OCI-LY3 (cell line): Measurements from ENCODE around the gene PMM1.
A peak's percentile ranks its signal among the peaks of the same experiment; 100 is the strongest.

Source experiments
- H2AFZ ChIP-seq: fragments of 200-600, 300-600 bp; shearing (Covaris generic); 2 replicates; pipeline ENCODE4 v1.6.0; 2014; ENCODE audit warnings: antibody characterized with exemption, low read depth, low read length
- H3K27ac ChIP-seq: fragments of 200-600, 300-600 bp; sonication (generic); 2 replicates; pipeline ENCODE4 v1.5.1; 2014; ENCODE audit warnings: mild to moderate bottlenecking, low read length, moderate library complexity, mixed read lengths
- H3K27me3 ChIP-seq: fragments of 200-600, 300-600 bp; sonication (generic); 2 replicates; pipeline ENCODE4 v1.6.1; 2014; ENCODE audit warnings: low read depth, low read length, mixed read lengths
- H3K36me3 ChIP-seq: fragments of 200-600, 300-600 bp; sonication (generic); replicated peaks from 2 replicates; pipeline ENCODE3; 2014; ENCODE audit warnings: low read depth, low read length, mixed read lengths
- H3K4me1 ChIP-seq: fragments of 300-600, 200-600 bp; sonication (generic); 2 replicates; pipeline ENCODE4 v1.6.1; 2014; ENCODE audit warnings: low read length, mixed read lengths
- H3K4me2 ChIP-seq: fragments of 200-600, 300-600 bp; sonication (generic); 2 replicates; pipeline ENCODE4 v1.6.1; 2014; ENCODE audit warnings: low read length, mixed read lengths
- H3K4me3 ChIP-seq: fragments of 300-600, 200-600 bp; sonication (generic); 2 replicates; pipeline ENCODE4 v1.5.1; 2014; ENCODE audit warnings: antibody characterized with exemption, mild to moderate bottlenecking, low read length, moderate library complexity
- H3K79me2 ChIP-seq: fragments of 300-600, 200-600 bp; shearing (Covaris generic); 2 replicates; pipeline ENCODE4 v1.6.1; 2014; ENCODE audit warnings: mild to moderate bottlenecking, low read length, mixed read lengths
- H3K9ac ChIP-seq: fragments of 300-600, 200-600 bp; shearing (Covaris generic); 2 replicates; pipeline ENCODE4 v1.6.0; 2014; ENCODE audit warnings: mild to moderate bottlenecking, low read length, moderate library complexity
- H3K9me3 ChIP-seq: fragments of 200-600, 300-600 bp; shearing (Covaris generic); 2 replicates; pipeline ENCODE4 v1.6.1; 2014; ENCODE audit warnings: low read length, mixed read lengths; ENCODE audit not compliant: insufficient read depth
- H4K20me1 ChIP-seq: fragments of 200-600, 300-600 bp; sonication (generic); 2 replicates; pipeline ENCODE4 v1.6.1; 2016; ENCODE audit warnings: low read length, mixed read lengths; ENCODE audit not compliant: insufficient read depth
- EZH2phosphoT487 ChIP-seq: fragments of 200-600 bp; shearing (Covaris generic); IDR thresholded peaks from 2 replicates; pipeline ENCODE4 v1.6.1; 2018; ENCODE audit warnings: antibody characterized with exemption, mixed run types, low read depth
- TF ChIP-seq, protein P1 (sequence below): fragments of 200-600, 300-600 bp; sonication (generic); IDR thresholded peaks from 2 replicates; pipeline ENCODE4 v1.5.1; 2014; ENCODE audit warnings: antibody characterized with exemption, low read length, low read depth

Gene PMM1

GRCh38 chr22:41555325-41555982 is 34.2 kb downstream of the PMM1 start:
- no peaks in the 10 kb centered on the region for H3K36me3 ChIP-seq
- H3K9me3 ChIP-seq, result no peaks in the 10 kb centered on the region
- no peak overlapping the region for H3K4me3 ChIP-seq
- no peaks in the 10 kb centered on the region for H3K79me2 ChIP-seq
- no peak overlapping the region for H3K4me2 ChIP-seq
- H3K27ac ChIP-seq, result no peak overlapping the region
- peaks cover 8% of the 10 kb centered on the region for H3K27me3 ChIP-seq
- TF ChIP-seq, protein P1, sequence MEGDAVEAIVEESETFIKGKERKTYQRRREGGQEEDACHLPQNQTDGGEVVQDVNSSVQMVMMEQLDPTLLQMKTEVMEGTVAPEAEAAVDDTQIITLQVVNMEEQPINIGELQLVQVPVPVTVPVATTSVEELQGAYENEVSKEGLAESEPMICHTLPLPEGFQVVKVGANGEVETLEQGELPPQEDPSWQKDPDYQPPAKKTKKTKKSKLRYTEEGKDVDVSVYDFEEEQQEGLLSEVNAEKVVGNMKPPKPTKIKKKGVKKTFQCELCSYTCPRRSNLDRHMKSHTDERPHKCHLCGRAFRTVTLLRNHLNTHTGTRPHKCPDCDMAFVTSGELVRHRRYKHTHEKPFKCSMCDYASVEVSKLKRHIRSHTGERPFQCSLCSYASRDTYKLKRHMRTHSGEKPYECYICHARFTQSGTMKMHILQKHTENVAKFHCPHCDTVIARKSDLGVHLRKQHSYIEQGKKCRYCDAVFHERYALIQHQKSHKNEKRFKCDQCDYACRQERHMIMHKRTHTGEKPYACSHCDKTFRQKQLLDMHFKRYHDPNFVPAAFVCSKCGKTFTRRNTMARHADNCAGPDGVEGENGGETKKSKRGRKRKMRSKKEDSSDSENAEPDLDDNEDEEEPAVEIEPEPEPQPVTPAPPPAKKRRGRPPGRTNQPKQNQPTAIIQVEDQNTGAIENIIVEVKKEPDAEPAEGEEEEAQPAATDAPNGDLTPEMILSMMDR, result no peak
- TF ChIP-seq EZH2phosphoT487, result no peak
- no peaks in the 10 kb centered on the region for H4K20me1 ChIP-seq
- no peaks in the 10 kb centered on the region for H3K4me1 ChIP-seq
- H2AFZ ChIP-seq, result no peak overlapping the region
- H3K9ac ChIP-seq, result no peak overlapping the region

- H3K27ac ChIP-seq, result no peak overlapping the region
- no peak for TF ChIP-seq EZH2phosphoT487
- TF ChIP-seq, protein P1, result no peak
- no peaks in the 10 kb centered on the region for H3K79me2 ChIP-seq
- H3K4me1 ChIP-seq, result no peaks in the 10 kb centered on the region
- peaks cover 2% of the 10 kb centered on the region; the same call in 1 of the 2 replicates for H3K27me3 ChIP-seq
- H2AFZ ChIP-seq, result peak overlapping the region; percentile 66
- H3K36me3 ChIP-seq, result no peaks in the 10 kb centered on the region
- peak overlapping the region; percentile 23 for H3K4me2 ChIP-seq
- H3K9ac ChIP-seq, result no peak overlapping the region
- no peak overlapping the region for H3K4me3 ChIP-seq
- H4K20me1 ChIP-seq, result no peaks in the 10 kb centered on the region
- no peaks in the 10 kb centered on the region for H3K9me3 ChIP-seq
Measured at GRCh38 chr22:41551877-41552582, 37.6 kb downstream of the PMM1 start.

DNA sequence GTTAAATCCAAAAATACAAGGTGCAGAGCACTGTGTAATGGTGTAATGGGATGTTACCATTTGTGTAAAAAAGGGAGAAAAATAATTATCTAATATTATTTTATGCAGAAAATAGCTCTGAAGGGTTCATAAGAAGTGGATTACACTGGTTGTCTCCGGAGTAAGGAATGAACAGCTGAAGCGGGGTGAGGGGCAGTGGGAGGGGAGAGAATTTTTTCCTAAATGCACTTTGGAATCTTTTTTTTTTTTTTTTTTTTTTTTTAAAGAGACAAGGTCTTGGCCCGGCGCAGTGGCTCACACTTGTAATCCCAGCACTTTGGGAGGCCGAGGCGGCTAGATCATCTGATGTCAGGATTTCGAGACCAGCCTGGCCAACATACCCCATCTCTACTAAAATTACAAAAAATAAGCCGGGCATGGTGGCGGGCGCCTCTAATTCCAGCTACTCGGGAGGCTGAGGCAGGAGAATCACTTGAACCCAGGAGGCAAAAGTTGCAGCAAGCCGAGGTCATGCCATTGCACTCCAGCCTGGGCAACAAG is 38.6 kb downstream of the PMM1 start:
- H4K20me1 ChIP-seq, result no peaks in the 10 kb centered on the region
- H3K9me3 ChIP-seq, result no peaks in the 10 kb centered on the region
- H3K9ac ChIP-seq, result no peak overlapping the region
- TF ChIP-seq, protein P1, result no peak
- TF ChIP-seq EZH2phosphoT487, result no peak
- H3K79me2 ChIP-seq, result no peaks in the 10 kb centered on the region
- no peak overlapping the region for H2AFZ ChIP-seq
- no peak overlapping the region for H3K4me3 ChIP-seq
- H3K27me3 ChIP-seq, result no peaks in the 10 kb centered on the region
- H3K27ac ChIP-seq, result no peak overlapping the region
- H3K4me1 ChIP-seq, result no peaks in the 10 kb centered on the region
- no peak overlapping the region for H3K4me2 ChIP-seq
- no peaks in the 10 kb centered on the region for H3K36me3 ChIP-seq

DNA sequence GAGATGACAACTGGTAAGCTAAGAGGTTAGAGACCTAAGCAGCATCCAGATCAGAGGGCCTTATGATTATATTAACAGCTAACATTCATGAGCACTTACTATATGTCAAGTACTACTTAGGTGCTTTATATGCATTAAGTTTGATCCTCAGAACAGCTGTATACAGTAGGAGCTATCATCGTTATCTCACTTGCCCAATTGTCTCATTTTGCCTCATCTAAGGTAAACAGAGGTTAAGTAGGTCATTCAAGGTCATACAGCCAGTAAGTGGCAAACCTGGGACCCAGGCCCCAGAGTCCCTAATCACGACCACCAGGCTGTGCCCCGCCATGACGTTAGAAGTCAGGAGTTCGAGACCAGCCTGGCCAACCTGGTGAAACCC is 40.8 kb downstream of the PMM1 start:
- no peak overlapping the region for H3K4me2 ChIP-seq
- TF ChIP-seq EZH2phosphoT487, result no peak
- TF ChIP-seq, protein P1, result no peak

More for the DNA sequence above, 40.8 kb downstream of the PMM1 start:
- Histone ChIP-seq H3K9me3 (no peaks in the 10 kb centered on the region), H3K27ac (no peak overlapping the region), H3K4me1 (peaks cover 9% of the 10 kb centered on the region), H3K36me3 (no peaks in the 10 kb centered on the region), H3K27me3 (no peaks in the 10 kb centered on the region), H3K79me2 (peaks cover 5% of the 10 kb centered on the region), H2AFZ (no peak overlapping the region), H4K20me1 (no peaks in the 10 kb centered on the region), H3K9ac (no peak overlapping the region), H3K4me3 (no peak overlapping the region)
